HG03354 (cell line): Measurements from ENCODE around the gene PTGER3.

ENCODE experiments used
- ATAC-seq: cut with Tn5 transposase; IDR thresholded peaks from one replicate; pipeline ENCODE4 v1.9.1; 2021; ENCODE audit warnings: mild to moderate bottlenecking; ENCODE audit not compliant: unreplicated experiment, poor library complexity, severe bottlenecking

Gene PTGER3

DNA sequence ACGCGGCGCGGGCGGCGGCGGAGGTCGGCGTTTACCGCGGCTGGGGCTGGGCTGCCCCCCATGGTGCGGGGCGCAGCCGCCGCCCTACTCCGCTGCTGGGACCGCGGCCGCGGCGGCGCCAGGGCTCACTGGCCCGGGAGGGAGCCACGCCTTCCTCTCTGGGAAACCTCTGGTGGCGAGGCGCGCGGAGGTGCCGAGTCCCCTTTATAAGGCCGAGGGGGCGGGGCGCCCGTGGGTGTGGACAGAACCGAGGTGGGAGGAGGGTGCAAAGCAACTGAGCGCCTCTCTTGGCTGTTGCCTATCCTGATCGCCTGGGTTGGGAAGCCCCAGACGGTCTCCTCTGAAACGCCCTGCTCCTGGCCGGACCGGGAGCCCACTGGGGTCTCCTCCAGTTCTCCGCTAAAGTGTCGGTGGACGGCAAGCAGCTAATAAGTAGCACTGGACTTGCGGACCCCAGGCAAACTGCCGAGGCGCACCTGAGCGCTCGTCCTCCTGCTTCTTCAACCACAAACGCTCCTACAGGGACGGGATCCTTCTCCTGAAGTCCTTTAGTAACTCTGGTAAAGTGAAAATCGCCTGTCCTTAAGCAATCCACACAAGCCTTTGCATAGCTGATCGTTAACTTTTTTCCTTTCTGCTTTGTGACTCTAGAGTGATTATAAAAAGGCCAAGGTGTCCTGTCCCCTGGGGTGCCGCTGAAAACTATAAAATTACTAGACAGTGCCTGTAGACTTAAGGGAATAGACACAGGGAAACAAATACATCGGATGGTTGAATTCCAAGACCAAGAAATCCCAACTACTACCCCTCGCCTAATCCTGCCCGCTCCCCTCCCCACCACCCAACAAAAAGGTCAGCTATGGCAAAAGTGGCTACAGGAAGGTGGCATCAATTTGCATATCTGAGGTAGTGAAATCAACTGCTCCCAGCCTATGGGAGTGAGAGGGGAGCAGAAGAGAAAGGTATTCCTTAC lies at the start of gene PTGER3:
PTGER3 (minus strand) TSS at position 182 of the 973 bp plus-strand sequence. CDS start 239 bp downstream, outside the sequence.
- peak; percentile 42 for ATAC-seq

DNA sequence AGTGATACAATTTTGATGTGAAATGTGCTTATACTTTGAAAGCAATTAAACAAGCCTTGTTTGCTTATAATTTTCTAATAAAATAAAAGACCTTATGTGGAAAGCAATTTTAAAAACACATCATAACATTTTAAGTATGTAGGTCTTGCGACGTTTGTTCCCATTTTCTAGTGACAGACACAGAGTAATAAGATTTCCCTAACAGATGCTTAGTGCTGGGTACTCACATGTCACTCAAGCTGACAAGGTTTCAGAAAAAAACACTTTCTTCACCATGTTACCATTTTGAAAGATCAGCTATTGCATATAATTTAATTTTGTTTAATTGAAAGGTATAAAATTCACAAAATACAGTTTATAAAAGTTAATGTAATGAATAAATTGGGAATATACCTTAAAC lies 47.3 kb upstream of the PTGER3 start:
- no peak for ATAC-seq

GRCh38 chr1:71093938-71094337 lies 46.3 kb upstream of the PTGER3 start:
- no peak for ATAC-seq

- no peak for ATAC-seq
Measured at GRCh38 chr1:71089536-71090270, 42.1 kb upstream of the PTGER3 start.

DNA sequence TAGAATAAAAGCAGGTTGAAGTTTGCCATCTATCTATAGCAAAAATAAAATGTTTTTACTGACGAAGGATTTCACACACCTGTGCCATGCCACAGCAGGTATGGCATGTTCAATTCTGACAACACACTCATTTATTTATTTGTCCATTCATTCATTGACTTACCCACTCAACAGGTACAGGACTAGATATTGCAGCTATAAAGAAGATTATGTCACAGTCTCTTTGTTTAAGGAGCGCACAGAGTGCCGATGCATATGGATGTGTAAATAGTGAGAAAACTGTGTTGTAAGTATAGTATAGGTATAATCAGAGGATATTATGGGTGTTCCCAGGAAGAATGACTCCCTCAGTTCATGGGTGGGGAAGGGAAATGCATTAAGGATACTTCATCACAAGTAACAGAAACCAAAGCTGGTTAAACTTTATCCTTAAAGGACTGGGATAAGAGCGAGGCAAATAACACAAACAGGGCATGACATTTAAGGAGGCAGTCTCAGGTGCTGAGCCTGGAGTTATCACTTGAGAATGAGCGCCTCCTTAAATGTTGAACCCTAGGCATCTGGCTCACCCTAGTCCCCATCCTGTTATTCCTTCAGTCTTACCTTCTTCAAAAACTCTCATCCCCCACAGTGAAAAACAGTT lies 41.1 kb upstream of the PTGER3 start:
- ATAC-seq = no peak

- ATAC-seq = no peak
Measured at GRCh38 chr1:71087713-71088112, 40.1 kb upstream of the PTGER3 start.

DNA sequence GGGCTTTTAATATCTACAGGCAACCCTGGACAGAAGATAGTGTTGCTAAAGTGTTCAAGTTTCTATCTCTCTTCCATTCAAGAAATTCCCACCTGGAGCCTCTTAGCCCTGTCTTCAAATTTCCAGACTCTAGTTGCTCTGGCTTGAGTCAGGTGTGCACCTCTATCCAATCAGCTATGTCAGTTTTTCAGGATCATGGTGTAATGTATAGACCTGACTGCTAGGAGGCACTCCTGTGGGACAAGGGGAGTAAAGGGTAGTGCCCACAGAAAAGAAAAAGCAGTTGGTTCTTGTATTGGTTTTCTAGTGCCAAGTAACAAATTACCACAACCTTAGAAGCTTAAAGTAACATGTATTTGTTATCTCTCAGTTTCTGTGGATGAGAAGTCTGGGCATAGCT lies 39.4 kb upstream of the PTGER3 start:
- no peak for ATAC-seq

GRCh38 chr1:71086331-71086730 lies 38.7 kb upstream of the PTGER3 start:
- no peak for ATAC-seq

GRCh38 chr1:71083271-71083670 lies 35.7 kb upstream of the PTGER3 start:
- ATAC-seq = no peak

- ATAC-seq = no peak
Measured at GRCh38 chr1:71081697-71082080, 34.1 kb upstream of the PTGER3 start.

DNA sequence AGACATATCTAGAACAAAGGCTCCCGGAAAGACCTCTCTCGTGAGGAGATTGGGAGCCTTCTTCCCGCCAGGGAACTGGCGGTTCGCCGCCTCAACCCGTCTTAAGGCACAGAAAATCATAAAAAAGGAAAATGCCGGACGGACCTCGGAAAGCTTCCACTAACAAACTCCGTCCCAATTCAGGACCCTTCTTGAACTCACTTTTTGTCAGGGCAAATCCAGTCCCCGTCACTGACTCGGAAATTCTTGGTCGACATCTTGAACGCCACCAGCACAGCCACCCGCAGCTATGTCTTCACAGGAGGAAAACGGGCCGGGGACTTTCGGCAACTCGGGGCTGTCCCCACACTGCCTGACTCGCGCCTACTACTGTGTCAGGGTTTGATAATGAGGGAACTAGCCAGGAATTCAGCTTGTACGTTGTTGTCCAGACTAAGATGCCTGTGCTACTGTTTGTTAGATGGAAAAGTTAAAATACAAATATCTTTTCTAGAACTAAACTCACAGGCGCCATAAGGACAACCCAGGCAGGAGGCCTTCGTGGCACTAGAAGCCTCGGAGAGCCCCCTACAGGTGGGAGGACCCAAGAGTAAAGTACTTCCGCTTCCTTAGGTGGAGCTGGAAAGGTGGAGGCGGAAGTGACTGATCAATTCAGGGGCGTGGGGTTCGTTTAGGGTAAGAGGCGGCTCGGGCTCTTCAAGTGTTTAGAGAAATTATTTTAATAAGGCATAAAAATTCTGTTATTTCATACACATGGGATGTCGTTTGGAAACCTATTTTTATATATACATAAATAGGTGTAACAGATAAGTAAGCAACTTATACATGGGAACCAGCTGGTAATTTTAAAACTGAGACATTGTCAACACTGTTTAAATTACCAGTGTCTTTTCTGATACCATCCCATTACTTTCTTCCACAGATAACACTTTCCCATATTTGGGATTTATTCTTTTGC lies 33.4 kb upstream of the PTGER3 start, which contains the start of gene ZRANB2:
ZRANB2 (minus strand) TSS at position 297 of the 958 bp plus-strand sequence; CDS start at position 257, 40 bp downstream.
- peak; percentile 99 for ATAC-seq

GRCh38 chr1:71080230-71080738 lies 32.7 kb upstream of the PTGER3 start:
- peak; percentile 27 for ATAC-seq

GRCh38 chr1:71074681-71075080 lies 27.1 kb upstream of the PTGER3 start:
- no peak for ATAC-seq

- ATAC-seq = no peak
Measured at GRCh38 chr1:71072273-71072672, 24.7 kb upstream of the PTGER3 start.

- ATAC-seq = no peak
Measured at GRCh38 chr1:71071720-71072119, 24.1 kb upstream of the PTGER3 start.

- ATAC-seq = peak; percentile 71
Measured at GRCh38 chr1:71068325-71069240, 21.0 kb upstream of the PTGER3 start.

DNA sequence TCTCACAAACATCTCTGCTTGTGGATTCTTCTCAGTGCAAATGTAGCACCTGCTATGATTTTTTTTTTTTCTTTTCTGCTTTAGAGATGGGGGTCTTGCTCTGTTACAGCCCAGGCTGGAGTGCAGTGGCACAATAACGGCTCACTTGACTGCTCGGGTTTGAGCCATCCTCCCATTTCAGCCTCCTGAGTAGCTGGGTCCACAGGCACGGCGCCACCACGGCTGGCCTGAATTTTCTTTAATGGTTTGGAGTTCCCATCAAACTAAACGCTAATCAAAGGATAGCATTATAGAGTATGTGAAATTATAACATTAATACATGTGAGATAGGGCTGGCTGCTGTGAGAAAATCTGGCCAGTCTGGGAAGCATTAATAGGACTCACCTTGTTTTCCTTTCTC lies 7.2 kb upstream of the PTGER3 start:
- ATAC-seq = no peak

DNA sequence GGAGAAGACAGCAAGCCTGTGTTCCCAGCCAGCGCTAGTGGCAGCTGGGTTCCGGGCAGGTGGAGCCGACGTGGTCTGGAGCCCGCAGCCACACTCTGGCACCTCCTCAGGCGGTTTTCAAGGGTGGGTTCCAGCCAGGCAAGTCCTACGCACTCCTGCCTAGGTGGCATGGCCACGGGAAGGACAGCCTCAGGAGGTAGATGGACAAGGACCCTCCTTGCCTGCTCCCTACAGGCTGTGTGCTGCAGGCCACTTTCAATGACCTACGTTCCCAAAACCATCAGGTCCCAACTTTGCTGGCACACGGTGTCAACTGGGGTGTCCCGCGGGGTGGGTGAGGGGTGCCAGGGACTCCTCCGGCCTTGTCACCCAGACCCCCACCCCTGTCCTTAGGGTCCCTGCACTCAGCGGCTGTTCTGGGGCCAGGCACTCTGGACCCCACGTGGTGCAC lies 6.7 kb upstream of the PTGER3 start:
- no peak for ATAC-seq
